ENCODE results near the gene UGCG. TPM values are rescaled to one million over a fixed set of nuclear protein-coding genes. Genes with fewer than 3 reads are reported as not detected.

The UGCG gene
- total RNA-seq, 1 experiment from 2014 or later = 32.6 TPM

- TF ChIP-seq ATF3 (IDR thresholded peaks at IDR 0.05) = 0 out of 2 replicates have a peak, but pooled peaks have one; percentile 38
Observed at GRCh38 chr9:111965566-111966019, 69.0 kb downstream of the UGCG start (continued).

GRCh38 chr9:111966124-111966723, 69.6 kb downstream of the UGCG start:
- ChIA-PET RAD21 (ENCODE audit: low non-redundant PET in 1 of 2, low total read pairs in 2 of 2, uncharacterized antibody in 2 of 2, unreplicated experiment in 2 of 2) (no interaction called here), POLR2A (no interaction called here), CTCF (no interaction called here)
- Histone ChIP-seq H3K9me2 (ENCODE audit: insufficient read depth) (no peaks in the 10 kb centered on the region), H3K79me2 (ENCODE audit: insufficient read depth, low read length) (no peaks in the 10 kb centered on the region), H3K9me3 (ENCODE audit: control insufficient read depth in 1 of 2, insufficient read depth in 1 of 2, low read depth in 1 of 2, low read length in 2 of 2) (no peaks in the 10 kb centered on the region), H3K4me2 (ENCODE audit: low read length) (peak overlapping the region; percentile 58; the same call in 1 of the 2 replicates), H3K36me3 (ENCODE audit: control insufficient read depth in 1 of 2, insufficient read depth in 2 of 2, low read length in 2 of 2) (no peaks in the 10 kb centered on the region), H3K27ac (ENCODE audit: low read depth, low read length) (no peak overlapping the region), H3K4me3 (replicated peaks in 1 of 2; ENCODE audit: low read depth in 1 of 2, low read length in 2 of 2) (no peak overlapping the region), H3K9ac (ENCODE audit: low read length) (no peak overlapping the region), H3K27me3 (ENCODE audit: insufficient read depth, low read length) (no peaks in the 10 kb centered on the region), H4K20me1 (ENCODE audit: insufficient read depth) (no peaks in the 10 kb centered on the region), H2AFZ (ENCODE audit: low read depth, low read length, poor library complexity, severe bottlenecking) (no peak overlapping the region), H3K4me1 (ENCODE audit: control insufficient read depth in 1 of 2, insufficient read depth in 2 of 2, low read length in 2 of 2) (peaks cover 16 to 48% of the 10 kb centered on the region in 2 experiments)
- no TSS peak for BruUV-seq (replicated peaks)
- intact Hi-C loops (cut with micrococcal nuclease) = no loop called here
- DNase-seq (ENCODE audit: low read depth, low spot score) = no peak
- TF ChIP-seq ZNF274 (IDR thresholded peaks at IDR 0.05; ENCODE audit: low read depth, low read length) (no peak), SIN3A (IDR thresholded peaks at IDR 0.05; ENCODE audit: low read depth) (no peak), CTCF (IDR thresholded peaks at IDR 0.05 in 2 of 3, conservative IDR thresholded peaks at IDR 0.05 in 1 of 3; ENCODE audit: borderline replicate concordance in 1 of 3, insufficient read depth in 1 of 3, low read depth in 2 of 3, low read length in 2 of 3) (no peak), YY1 (IDR thresholded peaks at IDR 0.05; ENCODE audit: extremely low read depth, insufficient replicate concordance, low read depth, low read length) (no peak), EGR1 (IDR thresholded peaks at IDR 0.05; ENCODE audit: low read depth) (no peak), CEBPB (IDR thresholded peaks at IDR 0.05; ENCODE audit: low read depth) (no peak), MAX (IDR thresholded peaks at IDR 0.05) (no peak), JUND (IDR thresholded peaks at IDR 0.05) (no peak), TCF7L2 (IDR thresholded peaks at IDR 0.05; ENCODE audit: borderline replicate concordance, extremely low read depth, insufficient read depth, insufficient read length) (no peak), POLR2AphosphoS5 (IDR thresholded peaks at IDR 0.05; ENCODE audit: low read depth, low read length) (no peak), ATF3 (IDR thresholded peaks at IDR 0.05) (no peak), POLR2A (IDR thresholded peaks at IDR 0.05; ENCODE audit: borderline replicate concordance, extremely low read depth, insufficient read depth, insufficient read length) (no peak)
- no peak for ATAC-seq
